LNCaP clone FGC (cell line): ENCODE data around the gene EML6.

Experiments
- DNase-seq: peaks from one replicate; pipeline ENCODE4 v3.0.0-alpha.2; 2011; ENCODE audit warnings: low read depth
- H3K4me3 ChIP-seq: 2 replicates; pipeline ENCODE4 v1.5.1; 2011; ENCODE audit warnings: mild to moderate bottlenecking, low read depth, low read length, control low read depth
- TF ChIP-seq, protein P1 (sequence below): IDR thresholded peaks from 2 replicates; pipeline ENCODE4 v1.5.1; 2012; ENCODE audit warnings: mild to moderate bottlenecking; ENCODE audit not compliant: control insufficient read depth, insufficient read depth; ENCODE audit errors: extremely low read depth

The EML6 gene

DNA sequence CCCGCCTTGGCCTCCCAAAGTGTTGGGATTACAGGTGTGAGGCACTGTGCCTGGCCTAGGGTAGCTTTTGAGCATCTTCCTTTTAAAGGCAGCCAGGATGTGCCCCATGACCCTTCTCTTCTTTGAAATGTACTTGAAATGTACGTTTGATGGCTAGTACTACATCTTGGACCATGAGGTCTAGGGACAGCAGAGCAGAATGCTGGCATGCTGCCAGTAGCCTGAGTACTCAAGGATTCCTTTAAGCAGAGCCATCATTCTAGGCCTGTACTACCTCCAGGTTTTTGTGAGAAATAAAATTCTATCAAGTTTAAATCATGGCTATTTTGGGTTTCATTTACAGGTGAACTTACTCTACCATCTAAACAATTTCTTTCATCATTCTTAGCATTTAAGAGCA, 2.9 kb upstream of the EML6 start:
- H3K4me3 ChIP-seq: no peak overlapping the region
- TF ChIP-seq, protein P1, sequence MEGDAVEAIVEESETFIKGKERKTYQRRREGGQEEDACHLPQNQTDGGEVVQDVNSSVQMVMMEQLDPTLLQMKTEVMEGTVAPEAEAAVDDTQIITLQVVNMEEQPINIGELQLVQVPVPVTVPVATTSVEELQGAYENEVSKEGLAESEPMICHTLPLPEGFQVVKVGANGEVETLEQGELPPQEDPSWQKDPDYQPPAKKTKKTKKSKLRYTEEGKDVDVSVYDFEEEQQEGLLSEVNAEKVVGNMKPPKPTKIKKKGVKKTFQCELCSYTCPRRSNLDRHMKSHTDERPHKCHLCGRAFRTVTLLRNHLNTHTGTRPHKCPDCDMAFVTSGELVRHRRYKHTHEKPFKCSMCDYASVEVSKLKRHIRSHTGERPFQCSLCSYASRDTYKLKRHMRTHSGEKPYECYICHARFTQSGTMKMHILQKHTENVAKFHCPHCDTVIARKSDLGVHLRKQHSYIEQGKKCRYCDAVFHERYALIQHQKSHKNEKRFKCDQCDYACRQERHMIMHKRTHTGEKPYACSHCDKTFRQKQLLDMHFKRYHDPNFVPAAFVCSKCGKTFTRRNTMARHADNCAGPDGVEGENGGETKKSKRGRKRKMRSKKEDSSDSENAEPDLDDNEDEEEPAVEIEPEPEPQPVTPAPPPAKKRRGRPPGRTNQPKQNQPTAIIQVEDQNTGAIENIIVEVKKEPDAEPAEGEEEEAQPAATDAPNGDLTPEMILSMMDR: no peak
- DNase-seq: no peak

DNA sequence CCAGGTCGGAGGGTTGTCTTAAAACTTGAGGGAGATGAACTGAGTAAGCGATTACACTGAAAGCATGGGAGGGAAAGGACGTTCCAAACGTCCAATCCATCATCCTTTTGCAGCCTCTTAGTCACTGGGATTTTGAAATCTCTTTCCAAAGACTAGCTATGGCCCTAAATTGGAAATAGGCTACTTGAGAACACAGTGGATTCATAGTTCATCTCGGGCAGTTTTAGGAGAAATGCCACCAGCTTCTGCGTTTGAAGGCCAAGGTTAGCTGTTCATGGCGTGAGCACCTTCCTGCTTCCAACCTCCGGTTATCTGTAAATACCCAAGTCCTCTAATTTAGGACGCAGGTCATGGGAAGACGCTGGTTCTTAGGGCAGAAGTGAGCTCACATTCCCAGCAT, 821 bp upstream of the EML6 start:
- H3K4me3 ChIP-seq: peak overlapping the region; percentile 67
- TF ChIP-seq, protein P1: no peak
- DNase-seq: no peak

DNA sequence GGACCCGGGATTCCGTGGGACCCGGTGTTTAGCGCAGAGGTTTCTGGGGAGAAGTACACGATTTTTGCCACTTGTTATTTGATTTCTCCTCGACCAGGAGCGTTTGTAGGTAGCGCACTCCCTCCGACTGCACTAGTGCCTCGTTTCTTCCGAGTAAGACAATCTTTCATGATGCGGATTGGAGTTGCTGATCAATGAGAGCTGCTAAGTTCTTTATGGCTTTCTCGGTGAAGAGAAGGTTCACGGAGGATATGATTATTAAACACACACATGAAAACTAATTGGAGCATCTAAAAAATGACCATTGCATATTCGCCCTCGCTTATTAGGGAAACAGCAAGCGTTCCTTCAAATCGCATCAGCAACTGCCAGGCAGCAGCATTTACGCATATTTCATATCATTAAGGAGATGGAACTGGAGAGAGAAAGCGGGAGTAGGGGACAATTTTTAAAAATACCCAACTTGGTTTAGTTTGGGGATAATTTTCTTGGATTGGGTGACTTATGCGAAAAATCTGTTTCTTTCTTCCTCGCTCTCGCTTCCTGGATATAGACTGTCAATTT, 616 bp downstream of the EML6 start:
- DNase-seq: no peak
- peak overlapping the region; percentile 67 for H3K4me3 ChIP-seq
- TF ChIP-seq, protein P1: no peak

DNA sequence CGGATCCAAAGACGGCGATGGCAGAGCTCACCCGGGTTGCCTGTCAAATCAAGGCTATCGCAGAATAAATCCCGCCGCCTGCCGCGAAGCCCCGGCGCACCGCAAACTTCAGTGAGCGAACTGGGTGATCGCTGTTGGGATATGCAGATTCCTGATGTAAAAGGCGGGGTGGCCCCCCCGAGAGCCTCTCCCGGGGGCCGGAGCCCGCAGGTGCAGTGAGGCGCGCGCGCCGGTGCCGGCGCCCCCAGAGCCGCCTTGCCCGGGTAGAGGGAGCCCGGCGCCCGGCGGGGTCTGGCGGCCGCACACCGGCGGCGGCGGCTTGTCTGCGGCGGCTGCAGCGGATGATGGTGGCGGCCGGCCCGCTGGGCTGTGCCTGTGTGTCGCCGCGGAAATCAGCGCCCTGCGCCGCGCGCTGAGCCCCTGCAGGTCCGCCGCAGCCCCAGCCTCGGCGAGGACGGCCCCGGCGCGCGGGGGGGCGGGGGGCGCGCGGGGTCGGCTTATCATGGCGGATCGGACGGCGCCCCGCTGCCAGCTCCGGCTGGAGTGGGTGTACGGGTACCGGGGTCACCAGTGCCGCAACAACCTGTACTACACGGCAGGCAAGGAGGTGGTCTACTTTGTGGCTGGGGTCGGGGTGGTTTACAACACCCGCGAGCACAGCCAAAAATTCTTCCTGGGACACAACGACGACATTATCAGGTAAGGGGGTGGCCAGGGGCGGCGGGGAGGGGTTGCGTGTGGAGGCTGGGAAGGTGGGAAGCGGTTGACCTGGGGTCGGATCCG, 1.3 kb downstream of the EML6 start:
- DNase-seq: no peak
- TF ChIP-seq, protein P1: no peak
- peak overlapping the region; percentile 67 for H3K4me3 ChIP-seq

DNA sequence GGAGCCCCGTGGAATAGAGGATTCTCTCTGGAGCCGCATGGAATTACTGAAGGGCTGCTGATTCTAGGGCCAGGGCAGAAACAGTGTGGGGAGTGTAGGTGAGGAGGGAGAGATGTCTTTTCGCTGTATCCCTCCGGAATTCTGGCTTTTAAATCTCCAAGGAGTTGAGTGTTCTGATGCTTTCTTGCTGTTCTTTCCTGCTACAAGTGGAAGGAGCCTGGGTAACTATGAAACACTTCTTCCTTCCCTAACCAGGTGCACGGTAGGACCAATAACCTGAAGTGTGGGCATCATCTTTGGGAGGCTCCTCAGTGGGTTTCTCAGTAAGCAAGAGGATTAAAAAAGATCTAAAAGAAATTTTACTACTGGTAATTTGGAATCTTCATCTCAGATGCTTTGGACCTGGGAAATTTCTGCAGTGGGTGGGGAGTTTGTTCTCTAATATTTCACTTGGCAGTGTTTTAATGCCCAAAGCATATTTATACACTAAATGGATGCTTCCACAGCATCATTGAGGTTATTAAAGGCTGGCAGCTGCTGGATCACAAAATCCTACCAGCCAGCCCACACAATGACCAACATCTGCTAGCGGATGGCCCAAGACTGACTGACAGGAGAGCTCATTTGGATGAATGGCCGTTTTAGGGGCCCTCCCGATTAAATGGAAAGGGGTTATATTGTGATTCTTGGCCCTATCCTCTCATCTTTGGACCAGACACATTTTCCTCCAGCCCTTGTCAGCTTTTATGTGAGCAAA, 2.1 kb downstream of the EML6 start:
- TF ChIP-seq, protein P1: no peak
- H3K4me3 ChIP-seq: no peak overlapping the region
- DNase-seq: no peak

DNA sequence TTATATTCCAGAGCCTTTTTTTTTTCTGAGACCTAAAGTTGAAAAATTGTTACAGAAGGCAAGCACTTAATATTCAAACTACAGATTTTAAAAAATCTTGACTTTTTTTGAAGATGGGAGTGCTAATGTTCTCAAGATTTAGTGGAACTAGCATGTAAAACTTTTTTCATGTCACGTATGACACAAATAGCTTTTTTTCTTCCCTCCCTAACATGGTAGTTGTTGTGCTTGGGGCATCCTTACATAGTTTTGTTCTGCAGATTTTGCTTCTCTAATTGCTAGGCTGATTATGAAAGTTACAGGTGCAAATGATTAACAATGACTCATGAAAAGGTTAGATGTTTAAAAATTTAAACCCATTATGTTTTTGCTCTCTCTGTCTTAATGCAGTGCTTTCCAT, 3.0 kb downstream of the EML6 start:
- no peak overlapping the region for H3K4me3 ChIP-seq
- TF ChIP-seq, protein P1: no peak
- no peak for DNase-seq
